ENCODE data around the gene YTHDF2. TPM values are rescaled to one million over a fixed set of nuclear protein-coding genes. Genes with fewer than 3 reads are reported as not detected.

The YTHDF2 gene
- total RNA-seq, 2 donors from 2014 or later = 36.4 to 53.0 TPM

- no peak for TF ChIP-seq CTCF (IDR thresholded peaks at IDR 0.05)
- H3K9me3 ChIP-seq = no peaks in the 10 kb centered on the region
- H3K36me3 ChIP-seq = peaks cover 12% of the 10 kb centered on the region
- ATAC-seq (ENCODE audit: insufficient number of reproducible peaks, low FRiP score, low read depth) (no peak), DNase-seq (ENCODE audit: low spot score) (peak; percentile 18)
- no peak overlapping the region for H3K27ac ChIP-seq
- H3K4me1 ChIP-seq (ENCODE audit: control insufficient read depth in 1 of 2, low read depth in 2 of 2) = peaks cover 4 to 7% of the 10 kb centered on the region in 2 donors
- no peaks in the 10 kb centered on the region for H3K27me3 ChIP-seq (replicated peaks; ENCODE audit: insufficient read depth)
- H3K4me3 ChIP-seq = peak overlapping the region; percentile 58
Measured at GRCh38 chr1:28775121-28775942, 38.6 kb downstream of the YTHDF2 start.

- ATAC-seq (ENCODE audit: insufficient number of reproducible peaks, low FRiP score, low read depth) (no peak), DNase-seq (ENCODE audit: low spot score) (no peak)
- no peak for TF ChIP-seq CTCF (IDR thresholded peaks at IDR 0.05)
- no peaks in the 10 kb centered on the region for H3K9me3 ChIP-seq
- H3K4me1 ChIP-seq (ENCODE audit: control insufficient read depth in 1 of 2, low read depth in 2 of 2) = peaks cover 4 to 7% of the 10 kb centered on the region in 2 donors
- peaks cover 6% of the 10 kb centered on the region for H3K36me3 ChIP-seq
- no peaks in the 10 kb centered on the region for H3K27me3 ChIP-seq (replicated peaks; ENCODE audit: insufficient read depth)
- H3K4me3 ChIP-seq = no peak overlapping the region
- H3K27ac ChIP-seq = no peak overlapping the region
Measured at GRCh38 chr1:28776341-28776740, 39.6 kb downstream of the YTHDF2 start.

- Histone ChIP-seq H3K9me3 (no peaks in the 10 kb centered on the region), H3K4me1 (ENCODE audit: control insufficient read depth in 1 of 2, low read depth in 2 of 2) (peaks cover 4 to 7% of the 10 kb centered on the region in 2 donors), H3K36me3 (peaks cover under 1% of the 10 kb centered on the region), H3K27me3 (replicated peaks; ENCODE audit: insufficient read depth) (no peaks in the 10 kb centered on the region), H3K27ac (no peak overlapping the region), H3K4me3 (no peak overlapping the region)
- ATAC-seq (ENCODE audit: insufficient number of reproducible peaks, low FRiP score, low read depth) (no peak), DNase-seq (ENCODE audit: low spot score) (no peak)
- TF ChIP-seq CTCF (IDR thresholded peaks at IDR 0.05) = no peak
Measured at GRCh38 chr1:28778021-28778420, 41.3 kb downstream of the YTHDF2 start.

- DNase-seq (ENCODE audit: low spot score) (no peak), ATAC-seq (ENCODE audit: insufficient number of reproducible peaks, low FRiP score, low read depth) (no peak)
- no peaks in the 10 kb centered on the region for H3K36me3 ChIP-seq
- H3K4me3 ChIP-seq = no peak overlapping the region
- no peak for TF ChIP-seq CTCF (IDR thresholded peaks at IDR 0.05)
- no peaks in the 10 kb centered on the region for H3K27me3 ChIP-seq (replicated peaks; ENCODE audit: insufficient read depth)
- H3K4me1 ChIP-seq (ENCODE audit: control insufficient read depth in 1 of 2, low read depth in 2 of 2) = peaks cover 1% of the 10 kb centered on the region in 2 donors
- H3K27ac ChIP-seq = no peak overlapping the region
- no peaks in the 10 kb centered on the region for H3K9me3 ChIP-seq
Measured at GRCh38 chr1:28779751-28780408, 43.1 kb downstream of the YTHDF2 start.

GRCh38 chr1:28781305-28781704, 44.6 kb downstream of the YTHDF2 start:
- no peak for TF ChIP-seq CTCF (IDR thresholded peaks at IDR 0.05)
- no peak overlapping the region for H3K27ac ChIP-seq
- no peak overlapping the region for H3K4me3 ChIP-seq
- H3K36me3 ChIP-seq = no peaks in the 10 kb centered on the region
- H3K27me3 ChIP-seq (replicated peaks; ENCODE audit: insufficient read depth) = no peaks in the 10 kb centered on the region
- ATAC-seq (ENCODE audit: insufficient number of reproducible peaks, low FRiP score, low read depth) (no peak), DNase-seq (ENCODE audit: low spot score) (no peak)
- no peaks in the 10 kb centered on the region for H3K9me3 ChIP-seq
- H3K4me1 ChIP-seq (ENCODE audit: control insufficient read depth in 1 of 2, low read depth in 2 of 2) = no peaks in the 10 kb centered on the region

Measured in thoracic aorta (tissue), 2 donors.